H9 (cell line): ENCODE results near the gene PDS5A. TPM values are rescaled to one million over a fixed set of nuclear protein-coding genes. Genes with fewer than 3 reads are reported as not detected.
"Not testable (repeated sequence)": the region's sequence is repeated elsewhere in the genome, so short reads cannot be mapped to it uniquely, and the experiment has no call there.

Experiments
- DNase-seq: peaks from one replicate; pipeline ENCODE4 v3.0.0-alpha.2; 2017
- H2AFZ ChIP-seq: one replicate; pipeline ENCODE4 v1.6.1; 2013; ENCODE audit warnings: mild to moderate bottlenecking, low read length, control low read depth, moderate library complexity
- H2AK5ac ChIP-seq: 2 replicates; pipeline ENCODE4 v1.6.1; 2013; ENCODE audit warnings: low read length, control low read depth, mixed read lengths; ENCODE audit not compliant: insufficient read length
- H2BK120ac ChIP-seq: one replicate; pipeline ENCODE4 v1.6.1; 2013; ENCODE audit warnings: low read depth, mild to moderate bottlenecking, low read length, control low read depth, inconsistent platforms; ENCODE audit not compliant: poor library complexity, severe bottlenecking
- H2BK12ac ChIP-seq: 2 replicates; pipeline ENCODE4 v1.6.1; 2013; ENCODE audit warnings: low read length, control low read depth, mixed read lengths, low read depth; ENCODE audit not compliant: insufficient read length
- H2BK15ac ChIP-seq: 2 replicates; pipeline ENCODE4 v1.6.1; 2013; ENCODE audit warnings: low read depth, low read length, control low read depth
- H2BK20ac ChIP-seq: one replicate; pipeline ENCODE4 v1.6.1; 2013; ENCODE audit warnings: low read depth, mild to moderate bottlenecking, low read length, control low read depth, inconsistent platforms; ENCODE audit not compliant: poor library complexity, severe bottlenecking
- H2BK5ac ChIP-seq: 2 replicates; pipeline ENCODE4 v1.6.1; 2013; ENCODE audit warnings: low read length, control low read depth, mixed read lengths; ENCODE audit not compliant: insufficient read length
- H3K14ac ChIP-seq: 2 replicates; pipeline ENCODE4 v1.6.1; 2013; ENCODE audit warnings: low read length, control low read depth; ENCODE audit not compliant: insufficient read depth
- H3K18ac ChIP-seq: 2 replicates; pipeline ENCODE4 v1.6.1; 2013; ENCODE audit warnings: low read depth, mild to moderate bottlenecking, mixed read lengths, low read length, control low read depth; ENCODE audit not compliant: insufficient read length
- H3K23ac ChIP-seq: 2 replicates; pipeline ENCODE4 v1.6.1; 2013; ENCODE audit warnings: low read length, control low read depth, mixed read lengths, low read depth; ENCODE audit not compliant: insufficient read length
- H3K23me2 ChIP-seq: 2 replicates; pipeline ENCODE4 v1.6.1; 2013; ENCODE audit warnings: low read depth, mild to moderate bottlenecking, mixed read lengths, low read length, control low read depth; ENCODE audit not compliant: insufficient read length, poor library complexity, severe bottlenecking
- H3K27ac ChIP-seq: 2 replicates; pipeline ENCODE4 v1.5.1; 2013; ENCODE audit warnings: low read length, control low read depth, mixed read lengths, low read depth; ENCODE audit not compliant: insufficient read length
- H3K27me3 ChIP-seq: 2 replicates; pipeline ENCODE4 v1.6.1; 2013; ENCODE audit warnings: low read length, control low read depth, inconsistent platforms; ENCODE audit not compliant: insufficient read depth
- H3K4ac ChIP-seq: 2 replicates; pipeline ENCODE4 v1.6.1; 2013; ENCODE audit warnings: low read depth, mild to moderate bottlenecking, control low read depth, inconsistent platforms, low read length, moderate library complexity
- H3K4me1 ChIP-seq: 2 replicates; pipeline ENCODE4 v1.6.1; 2013; ENCODE audit warnings: low read length, control low read depth, inconsistent platforms; ENCODE audit not compliant: insufficient read depth
- H3K4me2 ChIP-seq: 2 replicates; pipeline ENCODE4 v1.6.1; 2013; ENCODE audit warnings: low read length, control low read depth, mixed read lengths; ENCODE audit not compliant: insufficient read length, insufficient read depth
- H3K56ac ChIP-seq: 2 replicates; pipeline ENCODE4 v1.6.1; 2013; ENCODE audit warnings: low read depth, mild to moderate bottlenecking, mixed read lengths, low read length, control low read depth; ENCODE audit not compliant: insufficient read length
- H3K79me1 ChIP-seq: 2 replicates; pipeline ENCODE4 v1.6.1; 2013; ENCODE audit warnings: low read depth, mild to moderate bottlenecking, moderate library complexity, low read length, control low read depth, inconsistent platforms; ENCODE audit not compliant: insufficient read depth, poor library complexity, severe bottlenecking
- H3K79me2 ChIP-seq: 2 replicates; pipeline ENCODE4 v1.6.1; 2013; ENCODE audit warnings: low read length, control low read depth, inconsistent platforms; ENCODE audit not compliant: insufficient read depth
- H3K9ac ChIP-seq: 2 replicates; pipeline ENCODE4 v1.6.1; 2013; ENCODE audit warnings: low read length, control low read depth, mixed read lengths; ENCODE audit not compliant: insufficient read length; ENCODE audit errors: extremely low read depth
- H3K9me3 ChIP-seq: one replicate; pipeline ENCODE4 v1.6.1; 2013; ENCODE audit warnings: low read depth, low read length, inconsistent platforms; ENCODE audit not compliant: control insufficient read depth
- H3T11ph ChIP-seq: one replicate; pipeline ENCODE4 v1.6.1; 2013; ENCODE audit warnings: mild to moderate bottlenecking, low read length, control low read depth, inconsistent platforms
- H4K20me1 ChIP-seq: one replicate; pipeline ENCODE4 v1.6.1; 2013; ENCODE audit not compliant: control insufficient read depth, insufficient read length, insufficient read depth
- H4K5ac ChIP-seq: 2 replicates; pipeline ENCODE4 v1.6.1; 2013; ENCODE audit warnings: low read depth, mild to moderate bottlenecking, mixed read lengths, low read length, control low read depth; ENCODE audit not compliant: insufficient read length
- H4K8ac ChIP-seq: replicated peaks from 2 replicates; pipeline ENCODE4 v1.6.1; 2013; ENCODE audit warnings: low read length, control low read depth, mixed read lengths, low read depth; ENCODE audit not compliant: insufficient read length
- H4K91ac ChIP-seq: 2 replicates; pipeline ENCODE4 v1.6.1; 2013; ENCODE audit warnings: low read depth, mild to moderate bottlenecking, moderate library complexity, mixed read lengths, low read length, control low read depth; ENCODE audit not compliant: insufficient read length
- H3K27ac Mint-ChIP-seq, 3 experiments: 2 replicates in 2 of 3; 3 replicates in 1 of 3; pipeline ENCODE4 v1.8.0; 2020 to 2021; ENCODE audit warnings: mixed read lengths in 3 of 3, mild to moderate bottlenecking in 1 of 3, moderate library complexity in 1 of 3
- H3K27me3 Mint-ChIP-seq: 2 replicates; pipeline ENCODE4 v1.8.0; 2021; ENCODE audit warnings: low read depth, mild to moderate bottlenecking, moderate library complexity, mixed read lengths
- H3K36me3 Mint-ChIP-seq, 3 experiments: 2 replicates in 2 of 3; 3 replicates in 1 of 3; pipeline ENCODE4 v1.8.0; 2020 to 2021; ENCODE audit warnings: low read depth in 3 of 3, mixed read lengths in 3 of 3; ENCODE audit not compliant: insufficient read depth in 1 of 3
- H3K4me1 Mint-ChIP-seq, 2 experiments: 2 replicates each; pipeline ENCODE4 v1.8.0; 2020; ENCODE audit warnings: mixed read lengths in 2 of 2
- H3K4me3 Mint-ChIP-seq, 2 experiments: 2 replicates in 1 of 2; 3 replicates in 1 of 2; pipeline ENCODE4 v1.8.0; 2020 to 2021; ENCODE audit warnings: mild to moderate bottlenecking in 2 of 2, mixed read lengths in 2 of 2, moderate library complexity in 1 of 2
- H3K9me3 Mint-ChIP-seq, 2 experiments: 2 replicates in 1 of 2; 3 replicates in 1 of 2; pipeline ENCODE4 v1.8.0; 2020; ENCODE audit warnings: mild to moderate bottlenecking in 2 of 2, mixed read lengths in 2 of 2, moderate library complexity in 1 of 2
- WGBS: extraction: QIAGEN DNeasy Blood & Tissue Kit; methylation state at CpG from one replicate; pipeline ENCODE4 v1.1.7; 2013; ENCODE audit warnings: missing lambda C conversion rate, low lambda C conversion rate, mixed read lengths; ENCODE audit not compliant: insufficient read length; ENCODE audit errors: extremely low coverage; 5-methylcytosine and 5-hydroxymethylcytosine counted together
- total RNA-seq: library from RNA; stranded (reverse); gene quantifications from 2 replicates; pipeline ENCODE4 v1.2.1, GENCODE V29; 2021

Gene PDS5A
- total RNA-seq, 1 experiment from 2014 or later, result 65.4 TPM

DNA sequence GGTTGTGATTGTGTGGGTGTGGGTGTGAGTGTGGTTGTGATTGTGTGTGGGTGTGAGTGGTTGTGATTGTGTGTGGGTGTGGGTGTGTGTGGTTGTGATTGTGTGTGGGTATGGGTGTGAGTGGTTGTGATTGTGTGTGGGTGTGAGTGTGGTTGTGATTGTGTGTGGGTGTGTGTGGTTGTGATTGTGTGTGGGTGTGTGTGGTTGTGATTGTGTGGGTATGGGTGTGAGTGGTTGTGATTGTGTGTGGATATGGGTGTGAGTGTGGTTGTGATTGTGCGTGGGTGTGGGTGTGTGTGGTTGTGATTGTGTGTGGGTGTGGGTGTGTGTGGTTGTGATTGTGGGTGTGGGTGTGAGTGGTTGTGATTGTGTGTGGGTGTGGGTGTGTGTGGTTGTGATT lies 164.7 kb downstream of the PDS5A start:
- H3K9me3 ChIP-seq, H3K9ac ChIP-seq, H3K4me2 ChIP-seq, H2AK5ac ChIP-seq, H3K18ac ChIP-seq, H2BK120ac ChIP-seq, H3K4me3 Mint-ChIP-seq, H4K91ac ChIP-seq, H4K8ac ChIP-seq, H3K4me1 ChIP-seq, H3K4me1 Mint-ChIP-seq, H3K56ac ChIP-seq, H3K27ac Mint-ChIP-seq, H2AFZ ChIP-seq, H3K23me2 ChIP-seq, H3K4ac ChIP-seq, H3K79me1 ChIP-seq, H2BK5ac ChIP-seq, H3K27me3 ChIP-seq, H3K79me2 ChIP-seq, H2BK20ac ChIP-seq, DNase-seq, H2BK12ac ChIP-seq, H3K14ac ChIP-seq, H4K20me1 ChIP-seq, H3K27ac ChIP-seq, H4K5ac ChIP-seq, H2BK15ac ChIP-seq, H3T11ph ChIP-seq, H3K23ac ChIP-seq, H3K27me3 Mint-ChIP-seq: not testable (repeated sequence)
- WGBS, result no CpG with 5 or more reads among the region's 1 CpG
- H3K9me3 Mint-ChIP-seq, result peaks cover 15 to 28% of the 10 kb centered on the region in 2 experiments
- H3K36me3 Mint-ChIP-seq, result peaks cover 0 to 21% (median 5%) of the 10 kb centered on the region in 3 experiments; a peak in 4 of 7 replicates
